GM19328 (cell line): Measurements from ENCODE around the gene ZNF541.

Experiments
- ATAC-seq: cut with Tn5 transposase; IDR thresholded peaks from one replicate; pipeline ENCODE4 v1.9.1; 2021; ENCODE audit warnings: mild to moderate bottlenecking, moderate library complexity; ENCODE audit not compliant: unreplicated experiment

ZNF541 gene

DNA sequence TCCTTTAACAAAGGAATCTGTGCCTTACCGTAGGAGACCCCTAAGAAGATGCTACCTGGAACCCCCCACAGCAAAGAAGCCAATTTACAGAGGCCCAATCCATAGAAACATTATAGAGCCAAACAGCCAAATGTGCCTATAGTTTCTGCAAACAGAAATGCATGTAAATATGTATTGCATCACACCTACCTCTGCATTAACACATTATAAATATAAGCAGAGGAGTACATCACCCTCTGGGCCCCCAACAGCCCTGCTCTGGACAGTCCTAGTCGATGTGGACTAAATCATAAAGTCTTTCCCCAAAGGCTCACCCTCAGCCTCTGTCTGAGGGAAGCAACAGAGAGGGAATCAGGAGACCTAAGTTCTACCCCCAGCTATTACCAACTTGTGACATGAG lies 25.7 kb downstream of the ZNF541 start:
- no peak for ATAC-seq

DNA sequence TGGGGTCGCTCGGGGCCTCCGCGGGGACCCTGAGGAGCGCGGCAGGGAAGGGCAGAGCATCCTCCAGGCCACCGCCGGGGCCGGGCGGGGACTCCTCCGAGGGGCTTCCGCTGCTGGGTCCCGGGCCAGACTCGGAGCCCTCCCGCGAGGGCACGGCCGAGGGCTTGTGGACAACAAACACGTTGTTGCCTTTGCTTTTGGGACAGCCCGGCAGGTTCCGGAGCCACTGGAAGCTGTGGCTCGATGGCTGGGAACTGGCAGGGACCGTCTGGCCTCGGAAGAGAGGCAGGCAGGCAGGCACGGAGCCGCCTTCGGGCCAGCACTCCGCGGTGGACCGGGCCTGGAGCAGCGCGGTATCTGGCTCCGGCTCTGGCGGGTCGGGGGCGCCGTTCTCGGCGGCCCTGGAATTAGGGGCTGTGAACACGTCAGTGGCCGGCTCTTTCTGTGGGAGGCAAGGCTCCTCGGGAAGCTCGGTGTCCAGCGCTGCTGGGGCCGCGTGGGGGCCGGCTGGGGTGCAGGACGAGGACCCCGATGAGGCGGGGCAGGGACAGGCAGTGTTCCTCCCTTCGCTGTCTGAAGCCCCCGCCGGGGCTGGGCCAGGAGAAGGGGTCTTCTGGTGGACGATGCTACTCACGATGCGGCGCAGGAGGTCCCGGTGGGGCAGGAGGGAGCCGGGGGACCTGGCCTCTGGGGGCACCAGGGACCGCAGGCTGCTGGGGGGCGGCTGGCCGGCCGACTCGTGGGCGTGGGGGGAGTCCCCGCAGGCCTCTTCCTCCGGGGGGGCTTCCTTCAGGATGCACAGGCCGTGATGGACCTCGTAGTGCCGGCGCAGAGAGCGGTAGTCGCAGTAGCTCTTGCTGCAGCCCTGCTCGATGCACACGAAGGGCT lies 27.6 kb downstream of the ZNF541 start:
- ATAC-seq, result no peak

DNA sequence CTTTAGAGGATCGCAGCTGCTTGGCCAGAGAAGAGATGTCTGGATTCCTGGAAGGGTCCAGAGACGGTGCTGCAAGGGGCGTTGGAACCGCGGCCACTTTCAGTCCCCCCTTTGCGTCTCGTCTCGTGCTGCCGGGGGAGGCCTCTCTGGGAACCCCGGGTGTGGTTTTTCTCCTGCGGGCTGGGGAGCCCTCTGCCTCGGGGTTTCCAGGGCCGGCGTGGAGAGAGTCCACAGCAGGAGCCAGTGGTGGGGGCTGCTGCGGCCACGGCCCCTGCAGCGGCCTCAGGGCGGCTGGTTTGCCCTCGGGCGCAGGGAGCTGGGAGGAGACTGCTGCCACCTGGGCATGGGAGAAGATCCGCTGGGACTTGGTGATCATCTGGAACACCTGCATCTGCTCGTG lies 28.5 kb downstream of the ZNF541 start:
- no peak for ATAC-seq

GRCh38 chr19:47544075-47544474 lies 28.9 kb downstream of the ZNF541 start:
- ATAC-seq, result no peak

- ATAC-seq, result no peak
These were observed 30.9 kb downstream of the ZNF541 start for GRCh38 chr19:47542030-47542475.

- ATAC-seq, result no peak
These were observed 31.4 kb downstream of the ZNF541 start for GRCh38 chr19:47541518-47541917.

DNA sequence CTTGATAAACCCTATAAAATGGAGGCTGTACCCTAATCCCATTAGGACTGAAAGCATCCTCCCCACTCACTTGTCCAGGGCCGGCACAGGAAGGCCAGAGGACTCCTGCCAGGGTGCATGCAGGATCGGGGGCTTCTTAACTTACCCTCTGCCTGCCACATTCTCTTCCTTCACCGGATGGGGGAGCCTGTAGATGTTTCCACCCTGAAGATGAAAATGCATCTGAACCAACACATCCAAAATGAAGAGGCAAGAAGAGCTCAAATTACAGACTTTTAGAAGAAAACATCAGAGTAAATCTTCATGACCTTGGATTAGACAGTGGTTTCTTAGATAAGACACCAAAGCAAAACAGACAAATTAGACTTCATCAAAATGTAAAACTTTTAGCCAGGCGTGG lies 32.2 kb downstream of the ZNF541 start:
- ATAC-seq, result no peak

GRCh38 chr19:47539747-47540311 lies 33.1 kb downstream of the ZNF541 start:
- no peak for ATAC-seq

DNA sequence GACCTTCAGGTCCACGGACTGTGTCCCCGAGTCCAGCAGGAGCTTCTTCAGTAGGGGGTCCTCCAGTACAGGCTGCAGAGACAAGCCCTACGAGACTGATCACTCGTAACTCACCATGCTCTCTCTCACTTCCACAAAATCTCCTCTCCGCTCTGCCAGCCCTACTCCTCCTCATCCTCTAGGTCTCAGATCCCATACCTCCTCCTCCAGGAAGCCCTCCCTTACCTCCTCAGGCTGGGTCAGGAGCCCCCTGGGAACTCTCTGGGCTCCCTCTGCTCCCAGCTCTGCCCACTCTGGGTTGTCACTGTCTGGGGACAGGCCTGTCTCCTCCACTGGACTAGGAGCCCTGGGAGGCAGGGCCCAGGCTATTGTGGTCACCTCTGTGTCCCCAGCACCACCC lies 34.1 kb downstream of the ZNF541 start:
- no peak for ATAC-seq

GRCh38 chr19:47537493-47537892 lies 35.5 kb downstream of the ZNF541 start:
- ATAC-seq, result no peak

DNA sequence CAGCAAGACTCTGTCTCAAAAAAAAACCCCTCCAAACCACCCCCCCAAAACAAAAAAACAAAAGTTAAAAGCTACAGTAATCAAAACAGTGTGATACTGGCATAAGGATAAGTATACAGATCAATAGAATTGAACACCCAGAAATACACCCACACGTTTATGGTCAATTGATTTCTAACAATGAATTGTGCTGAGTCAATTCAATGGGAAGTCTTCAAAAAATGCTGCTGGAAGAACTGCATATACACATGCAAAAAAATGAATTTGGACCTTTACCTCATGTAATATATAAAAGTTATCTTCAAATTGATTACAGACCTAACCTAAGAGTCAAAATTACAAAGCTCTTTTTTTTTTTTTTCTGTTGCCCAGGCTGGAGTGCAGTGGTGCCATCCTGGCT lies 38.3 kb downstream of the ZNF541 start:
- ATAC-seq, result no peak

DNA sequence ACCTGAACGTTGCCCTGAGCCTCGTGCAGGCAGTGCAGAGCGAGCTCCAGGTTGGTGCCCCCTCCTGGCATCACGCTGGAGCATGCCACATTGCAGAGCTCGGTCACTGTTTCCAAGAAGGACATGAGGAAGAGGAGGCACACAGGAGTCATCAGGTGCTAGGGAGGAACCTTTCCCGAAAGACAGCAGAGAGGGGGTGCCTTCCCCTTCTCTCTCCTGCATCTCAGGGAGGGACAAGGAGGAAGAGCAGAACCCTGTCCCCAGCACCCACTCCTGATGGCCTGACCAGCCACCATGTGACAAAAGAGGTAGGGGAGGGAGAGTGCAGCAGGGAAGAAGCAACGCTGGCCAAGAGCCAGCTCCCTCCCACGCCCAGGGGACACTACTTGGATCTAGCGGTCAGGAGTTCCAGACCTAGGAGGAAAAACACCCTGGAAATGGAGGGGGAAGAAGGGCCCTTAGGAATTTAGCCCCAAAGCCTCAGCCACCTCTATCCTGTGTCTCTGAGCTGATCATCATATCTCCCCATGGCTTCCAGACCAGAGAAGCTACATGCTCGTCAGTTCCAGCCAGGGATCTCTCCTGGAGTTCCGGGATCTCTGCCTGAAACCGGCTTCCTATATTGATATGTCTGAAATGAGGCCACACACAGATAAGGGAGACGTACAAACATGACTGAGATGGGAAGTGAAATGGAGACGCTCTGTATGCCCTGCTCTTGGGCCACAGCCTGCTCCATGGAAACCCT lies 41.1 kb downstream of the ZNF541 start:
- no peak for ATAC-seq

- no peak for ATAC-seq
These were observed 43.8 kb downstream of the ZNF541 start for GRCh38 chr19:47529018-47529742.

GRCh38 chr19:47526798-47527197 lies 46.1 kb downstream of the ZNF541 start:
- no peak for ATAC-seq

GRCh38 chr19:47523473-47523872 lies 49.5 kb downstream of the ZNF541 start:
- no peak for ATAC-seq
